Amniotic stem cell (primary cell): Measurements from ENCODE around the gene ID2.

ENCODE experiments used
- DNase-seq: peaks from one replicate; lab custom pipeline; 2025; lab: John Stamatoyannopoulos, UW

Gene ID2

GRCh38 chr2:8681786-8682692, at the start of gene ID2:
ID2 (plus strand) TSS chr2:8682056; CDS start chr2:8682166, 110 bp downstream.
- DNase-seq = peak; percentile 96

- DNase-seq = no peak
These were observed 49.1 kb upstream of the ID2 start for GRCh38 chr2:8632755-8633154.

GRCh38 chr2:8633186-8633734, 48.6 kb upstream of the ID2 start:
- no peak for DNase-seq

GRCh38 chr2:8633735-8634313, 48.0 kb upstream of the ID2 start:
- peak; percentile 22 for DNase-seq

GRCh38 chr2:8634466-8635172, 47.2 kb upstream of the ID2 start:
- DNase-seq = no peak

- no peak for DNase-seq
These were observed 45.8 kb upstream of the ID2 start for GRCh38 chr2:8636041-8636491.

GRCh38 chr2:8636721-8637636, 44.9 kb upstream of the ID2 start:
- DNase-seq = no peak

GRCh38 chr2:8638327-8638726, 43.5 kb upstream of the ID2 start:
- DNase-seq = no peak

GRCh38 chr2:8639122-8639635, 42.7 kb upstream of the ID2 start:
- DNase-seq = no peak

- no peak for DNase-seq
These were observed 41.4 kb upstream of the ID2 start for GRCh38 chr2:8640498-8640897.

- DNase-seq = no peak
These were observed 40.4 kb upstream of the ID2 start for GRCh38 chr2:8641301-8641965.

- no peak for DNase-seq
These were observed 39.3 kb upstream of the ID2 start for GRCh38 chr2:8642366-8643068.

GRCh38 chr2:8643250-8643995, 38.4 kb upstream of the ID2 start:
- no peak for DNase-seq

- DNase-seq = no peak
These were observed 37.9 kb upstream of the ID2 start for GRCh38 chr2:8643996-8644356.

- no peak for DNase-seq
These were observed 37.2 kb upstream of the ID2 start for GRCh38 chr2:8644605-8645175.

- no peak for DNase-seq
These were observed 36.6 kb upstream of the ID2 start for GRCh38 chr2:8645176-8645831.

GRCh38 chr2:8646731-8647461, 35.0 kb upstream of the ID2 start:
- DNase-seq = no peak

- DNase-seq = no peak
These were observed 34.4 kb upstream of the ID2 start for GRCh38 chr2:8647462-8647857.
